Uterus (tissue), 4 donors: ENCODE data around the gene SERPINA6. TPM values are rescaled to one million over a fixed set of nuclear protein-coding genes. Genes with fewer than 3 reads are reported as not detected.
"Not testable (repeated sequence)": the region's sequence is repeated elsewhere in the genome, so short reads cannot be mapped to it uniquely, and the experiment has no call there.

ENCODE experiments used
- DNase-seq, 2 donors: peaks; one replicate each; pipeline ENCODE4 v3.0.0-alpha.2; 2019 to 2020
- H3K27ac ChIP-seq, 2 donors: fragments of 200-600 bp; sonication (generic); 1 replicate in 1 of 2; 2 replicates in 1 of 2; pipeline ENCODE4 v1.5.1; 2016 to 2018
- H3K27me3 ChIP-seq, 2 donors: fragments of 200-600 bp; sonication (generic); one replicate each; pipeline ENCODE4 v1.5.1; 2018 to 2019; ENCODE audit warnings: control low read depth in 1 of 2
- H3K36me3 ChIP-seq, 2 donors: fragments of 200-600 bp; sonication (generic); one replicate each; pipeline ENCODE4 v1.5.1; 2019; ENCODE audit warnings: control low read depth in 1 of 2
- H3K4me1 ChIP-seq, 2 donors: fragments of 200-600 bp; sonication (generic); one replicate each; pipeline ENCODE4 v1.5.1; 2018 to 2019; ENCODE audit warnings: control low read depth in 1 of 2
- H3K4me3 ChIP-seq, 2 donors: fragments of 200-600 bp; sonication (generic); 1 replicate in 1 of 2; 2 replicates in 1 of 2; pipeline ENCODE4 v1.5.1; 2018 to 2019; ENCODE audit warnings: mild to moderate bottlenecking in 1 of 2
- H3K9me3 ChIP-seq, 2 donors: fragments of 200-600 bp; sonication (generic); one replicate each; pipeline ENCODE4 v1.5.1; 2019; ENCODE audit warnings: control low read depth in 1 of 2
- CTCF ChIP-seq, 4 experiments: fragments of 200-600 bp in 2 of 4; fragments of 450-650 bp in 2 of 4; sonication (generic) in 2 of 4; IDR thresholded peaks; one replicate each; pipeline ENCODE4 v1.5.1; 2016 to 2019; ENCODE audit warnings: antibody characterized with exemption in 4 of 4, mild to moderate bottlenecking in 2 of 4, moderate library complexity in 1 of 4
- POLR2A ChIP-seq, 2 donors: fragments of 450-650 bp; IDR thresholded peaks; one replicate each; pipeline ENCODE4 v1.6.1; 2016; ENCODE audit warnings: antibody characterized with exemption in 2 of 2, mild to moderate bottlenecking in 1 of 2, moderate library complexity in 1 of 2
- intact Hi-C: fragments of 100-400 bp; cut with DNase I; formaldehyde crosslinking; loops from one replicate; pipeline ENCODE4 v1.15.1; 2023; ENCODE audit warnings: low total_unique reads
- total RNA-seq, 4 donors: library from RNA; depleted of rRNA in 3 of 4; stranded (reverse); fragments of >200 nt in 3 of 4; gene quantifications; one replicate each; pipeline versions ENCODE4 v1.1.0 to v1.2.4, GENCODE V29; 2014 to 2023
- donor health status: DM: yes; HTN: yes; CAD: no.

The SERPINA6 gene
- total RNA-seq, 4 donors from 2014 or later = 0.76 TPM; not detected in 3

DNA sequence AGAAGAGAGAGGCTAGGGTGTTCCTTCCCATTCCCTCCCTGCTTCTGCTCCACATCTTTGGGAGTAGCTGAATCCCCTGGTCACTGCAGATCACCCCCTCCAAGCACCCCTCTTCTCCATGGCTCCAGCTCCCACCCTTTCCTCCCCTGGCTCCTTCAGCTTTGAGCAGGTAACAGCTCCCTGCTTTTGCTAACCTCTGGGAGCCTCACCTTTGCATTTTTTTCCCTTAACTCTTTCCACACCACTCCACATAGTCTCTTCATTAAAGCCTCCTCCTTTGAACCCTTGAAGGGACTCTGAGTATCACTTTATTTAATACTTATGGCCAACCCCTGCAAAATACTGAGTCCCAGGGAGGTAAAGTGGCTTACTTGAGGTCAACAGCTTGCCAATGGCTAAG lies 25.7 kb upstream of the SERPINA6 start:
- H3K9me3 ChIP-seq = no peaks in the 10 kb centered on the region
- intact Hi-C loops = no loop called here
- no peak for DNase-seq
- H3K36me3 ChIP-seq = no peaks in the 10 kb centered on the region
- no peak overlapping the region for H3K4me3 ChIP-seq
- no peaks in the 10 kb centered on the region for H3K27me3 ChIP-seq
- no peak for TF ChIP-seq CTCF (IDR thresholded peaks at IDR 0.05)
- TF ChIP-seq POLR2A (IDR thresholded peaks at IDR 0.05) = no peak
- H3K27ac ChIP-seq = no peak overlapping the region
- no peaks in the 10 kb centered on the region for H3K4me1 ChIP-seq

- no peaks in the 10 kb centered on the region for H3K4me1 ChIP-seq
- DNase-seq = no peak
- H3K36me3 ChIP-seq = no peaks in the 10 kb centered on the region
Measured at GRCh38 chr14:94346841-94347240, 23.7 kb upstream of the SERPINA6 start.

DNA sequence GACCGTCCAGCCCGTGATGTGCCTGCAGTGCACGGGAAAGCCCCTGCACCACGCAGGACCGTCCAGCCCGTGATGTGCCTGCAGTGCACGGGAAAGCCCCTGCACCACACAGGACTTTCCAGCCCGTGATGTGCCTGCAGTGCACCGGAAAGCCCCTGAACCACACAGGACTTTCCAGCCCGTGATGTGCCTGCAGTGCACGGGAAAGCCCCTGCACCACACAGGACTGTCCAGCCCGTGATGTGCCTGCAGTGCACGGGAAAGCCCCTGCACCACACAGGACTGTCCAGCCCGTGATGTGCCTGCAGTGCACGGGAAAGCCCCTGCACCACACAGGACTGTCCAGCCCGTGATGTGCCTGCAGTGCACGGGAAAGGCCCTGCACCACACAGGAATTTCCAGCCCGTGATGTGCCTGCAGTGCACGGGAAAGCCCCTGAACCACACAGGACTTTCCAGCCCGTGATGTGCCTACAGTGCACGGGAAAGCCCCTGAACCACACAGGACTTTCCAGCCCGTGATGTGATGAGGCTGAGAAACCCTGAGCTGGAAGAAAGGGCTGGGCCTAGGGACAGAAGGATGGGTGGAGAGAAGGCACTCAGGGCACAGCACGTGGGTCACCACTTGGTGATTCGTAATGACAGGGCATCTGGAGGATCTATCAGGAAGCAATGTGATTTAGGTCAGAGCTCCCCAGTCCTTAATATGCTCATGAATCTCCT lies 23.1 kb upstream of the SERPINA6 start:
- H3K36me3 ChIP-seq, H3K27me3 ChIP-seq, intact Hi-C loops, H3K9me3 ChIP-seq, DNase-seq, H3K27ac ChIP-seq, H3K4me1 ChIP-seq, H3K4me3 ChIP-seq: not testable (repeated sequence)

More at GRCh38 chr14:94346841-94347240, 23.7 kb upstream of the SERPINA6 start:
- TF ChIP-seq CTCF (IDR thresholded peaks at IDR 0.05) = no peak
- no peaks in the 10 kb centered on the region for H3K27me3 ChIP-seq
- intact Hi-C loops = no loop called here
- H3K9me3 ChIP-seq = no peaks in the 10 kb centered on the region
- H3K27ac ChIP-seq = no peak overlapping the region
- no peak overlapping the region for H3K4me3 ChIP-seq

DNA sequence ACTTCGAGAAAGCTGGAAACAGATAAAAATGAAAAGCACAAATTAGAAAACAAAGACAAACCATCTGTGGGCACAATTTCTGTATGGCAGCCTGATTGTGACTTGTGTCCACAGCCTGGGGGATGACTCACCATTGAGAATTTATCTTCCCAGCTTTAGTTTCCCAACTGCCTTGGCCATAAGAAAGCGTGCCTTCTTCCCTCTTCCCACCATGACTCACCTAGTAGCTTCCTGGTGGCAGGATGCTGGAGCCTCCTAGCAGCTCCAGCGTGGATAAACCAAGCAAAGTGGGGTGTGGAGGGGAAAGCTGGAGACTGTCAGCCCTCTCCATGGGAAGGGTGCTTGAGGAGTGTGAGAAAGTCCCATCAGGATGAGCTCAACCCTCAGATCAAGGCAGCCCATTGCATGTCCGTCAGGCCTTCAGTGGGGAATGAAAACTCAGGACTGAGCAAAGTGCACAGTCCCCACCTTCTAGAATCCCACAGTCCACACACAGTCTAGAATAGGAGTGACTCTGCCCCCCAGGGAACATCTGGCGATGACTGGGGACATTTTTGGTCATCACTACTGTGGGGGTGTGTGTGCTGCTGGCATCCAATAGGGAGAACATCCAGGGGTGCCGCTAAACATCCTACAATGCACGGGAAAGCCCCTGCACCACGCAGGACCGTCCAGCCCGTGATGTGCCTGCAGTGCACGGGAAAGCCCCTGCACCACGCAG lies 22.4 kb upstream of the SERPINA6 start:
- Histone ChIP-seq H3K36me3 (no peaks in the 10 kb centered on the region), H3K4me3 (no peak overlapping the region), H3K27ac (no peak overlapping the region), H3K4me1 (no peaks in the 10 kb centered on the region), H3K9me3 (no peaks in the 10 kb centered on the region), H3K27me3 (no peaks in the 10 kb centered on the region)
- no peak for DNase-seq
- no peak for TF ChIP-seq POLR2A (IDR thresholded peaks at IDR 0.05)
- no peak for TF ChIP-seq CTCF (IDR thresholded peaks at IDR 0.05)
- intact Hi-C loops = no loop called here

DNA sequence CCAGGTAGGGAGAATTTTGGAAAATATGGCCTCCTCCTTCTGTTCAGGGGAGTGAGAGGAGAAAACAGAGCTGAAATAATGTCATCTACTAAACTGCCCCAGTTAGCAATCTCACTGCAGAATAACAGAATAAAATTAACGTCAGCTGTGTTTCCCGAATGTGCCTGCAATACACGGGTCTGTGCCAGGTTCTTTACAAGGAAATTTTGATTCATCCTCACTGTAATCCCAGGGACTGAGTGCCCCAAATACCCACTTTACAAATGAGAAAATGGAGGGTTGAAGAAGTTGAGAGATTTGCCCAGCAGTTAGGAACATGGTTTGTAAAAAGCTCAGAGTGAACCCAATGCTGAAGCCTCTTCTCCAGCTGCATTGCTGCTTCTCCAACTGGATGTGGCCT lies 21.3 kb upstream of the SERPINA6 start:
- H3K9me3 ChIP-seq = no peaks in the 10 kb centered on the region
- DNase-seq = no peak
- no peaks in the 10 kb centered on the region for H3K4me1 ChIP-seq
- no peaks in the 10 kb centered on the region for H3K36me3 ChIP-seq
- TF ChIP-seq CTCF (IDR thresholded peaks at IDR 0.05) (no peak), POLR2A (IDR thresholded peaks at IDR 0.05) (no peak)
- no peak overlapping the region for H3K4me3 ChIP-seq
- H3K27me3 ChIP-seq = no peaks in the 10 kb centered on the region
- intact Hi-C loops = no loop called here
- H3K27ac ChIP-seq = no peak overlapping the region
